HG03565 (cell line): ENCODE data around the gene CD79A.

Source experiments
- ATAC-seq: cut with Tn5 transposase; IDR thresholded peaks from one replicate; pipeline ENCODE4 v1.9.1; 2021; ENCODE audit warnings: mild to moderate bottlenecking, moderate library complexity; ENCODE audit not compliant: unreplicated experiment

CD79A gene

GRCh38 chr19:41917676-41918075 is 40.6 kb downstream of the CD79A start:
- no peak for ATAC-seq

GRCh38 chr19:41918095-41918494 is 41.0 kb downstream of the CD79A start:
- ATAC-seq = no peak

GRCh38 chr19:41918653-41919244 is 41.7 kb downstream of the CD79A start:
- no peak for ATAC-seq

GRCh38 chr19:41919948-41920712 is 43.1 kb downstream of the CD79A start:
- no peak for ATAC-seq

- ATAC-seq = no peak
These were observed 44.0 kb downstream of the CD79A start for GRCh38 chr19:41920882-41921576.

GRCh38 chr19:41921577-41922576 is 44.8 kb downstream of the CD79A start:
- ATAC-seq = no peak

- ATAC-seq = no peak
These were observed 45.5 kb downstream of the CD79A start for GRCh38 chr19:41922585-41922984.

GRCh38 chr19:41923045-41923788 is 46.1 kb downstream of the CD79A start:
- no peak for ATAC-seq

- no peak for ATAC-seq
These were observed 47.4 kb downstream of the CD79A start for GRCh38 chr19:41924151-41925145.

GRCh38 chr19:41925208-41926003 is 48.3 kb downstream of the CD79A start:
- no peak for ATAC-seq

GRCh38 chr19:41926028-41926762 is 49.1 kb downstream of the CD79A start:
- ATAC-seq = no peak

- ATAC-seq = no peak
These were observed 49.9 kb downstream of the CD79A start for GRCh38 chr19:41926763-41927496.

- no peak for ATAC-seq
These were observed 50.6 kb downstream of the CD79A start for GRCh38 chr19:41927497-41928192.

GRCh38 chr19:41928221-41928683 is 51.2 kb downstream of the CD79A start, which contains the start of gene ERFL:
ERFL (minus strand) TSS chr19:41928449; CDS start chr19:41912919, 15,530 bp downstream.
- no peak for ATAC-seq

- no peak for ATAC-seq
These were observed 51.9 kb downstream of the CD79A start for GRCh38 chr19:41928754-41929535.
